Medulla oblongata (tissue), 1 donor: ENCODE measurements around the gene PCGF1.
"Not testable (repeated sequence)": the region's sequence is repeated elsewhere in the genome, so short reads cannot be mapped to it uniquely, and the experiment has no call there.

ENCODE experiments used
- DNase-seq: peaks from one replicate; pipeline ENCODE4 v3.0.0-alpha.2; 2015; ENCODE audit errors: extremely low spot score

The PCGF1 gene

GRCh38 chr2:74499267-74499939, 8.1 kb downstream of the PCGF1 start, which contains the start of gene LBX2:
Gene LBX2 (minus strand): TSS chr2:74499603. CDS start chr2:74499537, 66 bp downstream.
- DNase-seq = no peak

- no peak for DNase-seq
These were observed 8.8 kb downstream of the PCGF1 start for GRCh38 chr2:74498500-74499266.

- no peak for DNase-seq
These were observed 9.6 kb downstream of the PCGF1 start for GRCh38 chr2:74497777-74498499.

- DNase-seq = no peak
These were observed 10.3 kb downstream of the PCGF1 start for GRCh38 chr2:74496997-74497776.

GRCh38 chr2:74495440-74495839, 12.1 kb downstream of the PCGF1 start:
- DNase-seq = no peak

GRCh38 chr2:74493546-74493945, 13.9 kb downstream of the PCGF1 start:
- DNase-seq = no peak

- DNase-seq = no peak
These were observed 15.6 kb downstream of the PCGF1 start for GRCh38 chr2:74491648-74492544.

- DNase-seq = no peak
These were observed 17.6 kb downstream of the PCGF1 start for GRCh38 chr2:74489906-74490305.

- DNase-seq = no peak
These were observed 18.6 kb downstream of the PCGF1 start for GRCh38 chr2:74488643-74489481.

GRCh38 chr2:74486141-74486540, 21.4 kb downstream of the PCGF1 start:
- no peak for DNase-seq

- DNase-seq = not testable (repeated sequence)
These were observed 23.8 kb downstream of the PCGF1 start for GRCh38 chr2:74483675-74484164.

- peak; percentile 98 for DNase-seq
These were observed 24.5 kb downstream of the PCGF1 start, which contains the start of the genes CCDC142 and TTC31 for GRCh38 chr2:74482801-74483674. Gene CCDC142 (minus strand): TSS chr2:74482998. CDS start chr2:74482837, 161 bp downstream. Gene TTC31 (plus strand): TSS chr2:74483081. CDS start chr2:74483096, 15 bp downstream.

- no peak for DNase-seq
These were observed 25.3 kb downstream of the PCGF1 start for GRCh38 chr2:74481961-74482800.

- no peak for DNase-seq
These were observed 26.1 kb downstream of the PCGF1 start for GRCh38 chr2:74481431-74481830.

GRCh38 chr2:74474899-74475298, 32.6 kb downstream of the PCGF1 start:
- DNase-seq = no peak

GRCh38 chr2:74474481-74474880, 33.0 kb downstream of the PCGF1 start:
- DNase-seq = no peak

- DNase-seq = no peak
These were observed 34.6 kb downstream of the PCGF1 start for GRCh38 chr2:74472945-74473258.
